ENCODE data around the gene TSC1. TPM values are rescaled to one million over a fixed set of nuclear protein-coding genes. Genes with fewer than 3 reads are reported as not detected.
"Not testable (repeated sequence)": the region's sequence is repeated elsewhere in the genome, so short reads cannot be mapped to it uniquely, and the experiment has no call there.

Gene TSC1
- total RNA-seq, 3 donors from 2014 or later: 34.6 to 53.4 (median 52.3) TPM

DNA sequence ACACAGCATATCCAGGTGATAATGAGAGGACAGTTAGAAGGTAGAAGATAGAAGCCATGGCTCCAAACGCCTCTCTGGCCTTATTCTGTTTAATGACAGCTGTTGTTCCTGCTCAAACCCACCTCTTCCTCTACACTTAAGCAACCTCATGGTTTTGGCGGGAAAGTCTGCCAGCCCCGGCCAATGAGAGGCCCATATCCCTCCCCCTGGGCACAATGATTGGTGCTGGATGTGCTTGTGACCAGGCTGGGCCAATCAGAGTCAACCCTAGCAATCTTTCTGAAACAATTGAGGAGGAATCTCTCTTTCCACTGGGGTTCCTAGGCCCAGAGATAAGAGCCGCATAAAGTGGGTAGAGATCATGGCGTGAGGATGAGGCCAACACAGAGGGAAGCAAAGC, 29.3 kb upstream of the TSC1 start:
- Histone ChIP-seq H3K4me1 (ENCODE audit: low read depth) (peaks cover 14% of the 10 kb centered on the region), H3K9me3 (no peaks in the 10 kb centered on the region), H3K4me3 (no peak overlapping the region), H3K36me3 (ENCODE audit: low read depth) (no peaks in the 10 kb centered on the region)
- TF ChIP-seq CTCF (IDR thresholded peaks at IDR 0.05): no peak
- no peak for DNase-seq
- no peak for ATAC-seq
- intact Hi-C loops (cut with DNase I, micrococcal nuclease): no loop called here

DNA sequence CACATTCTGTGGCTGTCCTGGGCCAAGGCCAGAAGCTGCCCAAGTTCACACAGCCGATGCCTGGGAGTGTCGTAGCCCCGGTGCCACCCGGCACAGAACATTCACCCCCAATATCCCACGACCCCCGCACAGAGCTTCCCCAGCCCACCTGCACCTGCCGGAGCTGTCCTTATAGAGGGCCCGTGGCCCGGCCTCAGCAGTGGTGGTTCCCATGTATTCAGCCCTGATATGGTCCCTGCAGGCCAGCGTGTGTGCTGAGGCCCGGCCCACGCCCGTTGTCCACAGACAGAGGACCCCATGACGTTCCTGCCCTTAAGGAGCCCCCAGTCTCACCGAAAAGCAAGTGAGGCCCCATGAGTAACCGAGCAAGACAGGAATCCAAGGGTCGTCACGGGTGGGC, 28.8 kb upstream of the TSC1 start:
- intact Hi-C loops (cut with DNase I, micrococcal nuclease): no loop called here
- peak in 1 of 3 donors; percentile 31 for DNase-seq
- ATAC-seq: no peak
- Histone ChIP-seq H3K36me3 (ENCODE audit: low read depth) (no peaks in the 10 kb centered on the region), H3K9me3 (no peaks in the 10 kb centered on the region), H3K4me3 (no peak overlapping the region), H3K4me1 (ENCODE audit: low read depth) (peaks cover 8% of the 10 kb centered on the region)
- no peak for TF ChIP-seq CTCF (IDR thresholded peaks at IDR 0.05)

DNA sequence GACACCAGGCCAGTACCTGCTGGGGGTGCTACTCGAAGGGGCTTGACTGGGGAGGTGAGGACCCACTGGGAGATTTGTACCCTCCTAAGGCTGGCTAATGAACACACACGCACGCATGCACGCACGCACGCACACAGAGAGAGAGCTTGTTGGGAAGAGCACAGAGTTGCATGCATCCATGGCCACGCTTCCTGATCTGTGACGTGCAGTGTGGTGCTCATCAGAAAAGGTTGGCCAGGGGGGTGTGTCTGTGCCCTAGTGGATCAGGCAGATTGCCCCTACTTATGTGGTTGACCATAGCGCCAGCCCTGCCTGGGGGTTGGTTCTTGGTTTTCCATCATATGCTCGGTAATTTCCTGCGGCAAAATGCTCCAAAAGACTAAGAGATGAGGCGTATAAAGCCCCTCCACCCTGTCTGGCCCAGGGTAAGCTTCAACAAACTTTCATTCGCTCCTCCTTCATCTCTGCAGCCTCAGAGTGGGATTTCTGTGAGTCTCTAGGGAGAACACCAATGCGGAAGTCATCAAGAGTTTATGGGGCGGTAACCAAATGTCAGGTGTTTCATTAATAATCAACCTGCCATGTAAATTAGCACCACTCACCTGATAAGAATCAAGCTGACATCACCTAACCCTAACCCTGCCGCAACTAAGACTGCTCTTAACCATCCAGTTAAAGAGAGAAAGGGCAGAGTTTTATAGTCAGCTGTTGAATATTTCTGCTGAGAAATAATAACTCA, 26.1 kb upstream of the TSC1 start:
- DNase-seq: peak in 1 of 3 donors; percentile 58
- Histone ChIP-seq H3K9me3 (no peaks in the 10 kb centered on the region), H3K36me3 (ENCODE audit: low read depth) (no peaks in the 10 kb centered on the region), H3K4me3 (no peak overlapping the region), H3K4me1 (ENCODE audit: low read depth) (peaks cover 6% of the 10 kb centered on the region)
- no peak for TF ChIP-seq CTCF (IDR thresholded peaks at IDR 0.05)
- ATAC-seq: peak; percentile 90
- intact Hi-C loops (cut with DNase I, micrococcal nuclease): no loop called here

GRCh38 chr9:132969783-132970182, 25.4 kb upstream of the TSC1 start:
- no peaks in the 10 kb centered on the region for H3K36me3 ChIP-seq (ENCODE audit: low read depth)
- TF ChIP-seq CTCF (IDR thresholded peaks at IDR 0.05): no peak
- no peaks in the 10 kb centered on the region for H3K9me3 ChIP-seq
- H3K4me3 ChIP-seq: no peak overlapping the region
- intact Hi-C loops (cut with DNase I, micrococcal nuclease): no loop called here
- DNase-seq (no peak), ATAC-seq (no peak)
- H3K4me1 ChIP-seq (ENCODE audit: low read depth): peaks cover 6% of the 10 kb centered on the region

DNA sequence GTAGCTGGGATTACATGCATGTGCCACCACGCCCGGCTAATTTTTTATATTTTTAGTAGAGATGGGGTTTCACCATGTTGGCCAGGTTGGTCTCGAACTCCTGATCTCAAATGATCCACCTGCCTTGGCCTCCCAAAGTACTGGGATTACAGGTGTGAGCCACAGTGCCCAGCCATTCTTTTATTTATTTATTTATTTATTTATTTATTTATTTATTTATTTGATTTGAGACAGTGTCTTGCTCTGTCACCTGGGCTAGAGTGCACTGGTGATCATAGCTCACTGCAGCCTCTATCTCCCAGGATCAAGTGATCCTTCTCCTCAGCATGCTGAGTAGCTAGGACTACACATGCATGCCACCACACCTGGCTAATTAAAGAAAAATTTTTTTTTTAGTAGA, 23.5 kb upstream of the TSC1 start:
- H3K36me3 ChIP-seq (ENCODE audit: low read depth); intact Hi-C loops (cut with DNase I, micrococcal nuclease); ATAC-seq; DNase-seq; H3K4me1 ChIP-seq (ENCODE audit: low read depth); H3K4me3 ChIP-seq; H3K9me3 ChIP-seq: not testable (repeated sequence)

DNA sequence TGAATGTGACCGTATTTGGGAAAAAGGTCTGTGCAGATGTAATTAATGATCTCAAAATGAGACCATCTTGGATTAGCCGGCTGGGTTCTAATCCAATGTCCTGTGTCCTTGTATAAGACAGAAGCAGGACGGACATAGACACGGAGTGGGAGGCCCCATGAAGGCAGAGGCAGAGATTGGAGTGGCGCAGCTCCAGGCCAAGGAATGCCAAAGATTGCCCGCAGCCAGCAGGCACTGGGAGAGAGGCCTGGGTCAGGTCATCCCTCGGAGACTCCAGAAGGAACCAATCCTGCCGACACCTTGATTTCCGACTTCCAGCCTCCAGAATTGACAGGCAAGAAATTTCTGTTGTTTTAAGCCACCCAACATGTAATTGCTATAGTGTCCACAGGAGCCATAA, 21.1 kb upstream of the TSC1 start:
- ATAC-seq: no peak

More for the DNA sequence above, 21.1 kb upstream of the TSC1 start:
- DNase-seq: no peak
- intact Hi-C loops (cut with DNase I, micrococcal nuclease): no loop called here
- TF ChIP-seq CTCF (IDR thresholded peaks at IDR 0.05): no peak
- Histone ChIP-seq H3K4me1 (ENCODE audit: low read depth) (no peaks in the 10 kb centered on the region), H3K9me3 (no peaks in the 10 kb centered on the region), H3K4me3 (no peak overlapping the region), H3K36me3 (ENCODE audit: low read depth) (no peaks in the 10 kb centered on the region)

All from mucosa of descending colon (tissue), 3 donors.